ENCODE data around the gene ALG3. TPM values are rescaled to one million over a fixed set of nuclear protein-coding genes. Genes with fewer than 3 reads are reported as not detected.

Gene ALG3
- total RNA-seq, 4 donors from 2014 or later = 38.9 to 79.5 (median 58.7) TPM

DNA sequence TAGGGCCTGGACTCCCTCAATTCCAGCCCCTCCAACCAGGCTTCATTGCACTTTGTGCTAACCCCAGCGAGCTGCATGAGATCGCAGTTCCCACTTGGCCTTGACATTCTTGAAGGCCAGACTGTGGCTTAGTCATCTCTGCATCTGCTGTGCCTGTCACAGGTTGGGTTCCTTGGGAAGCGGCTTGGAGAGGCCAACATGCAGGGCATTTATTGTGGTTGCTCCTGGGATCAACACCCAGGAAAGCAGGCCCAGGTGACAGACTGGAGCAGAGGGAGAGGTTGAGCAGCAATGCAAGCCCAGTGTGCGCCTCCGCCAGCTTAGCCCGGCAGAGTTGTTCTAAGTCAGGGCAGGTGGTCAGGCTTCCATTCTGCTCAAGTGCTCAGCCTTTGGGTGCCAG, 52.2 kb downstream of the ALG3 start:
- no peak overlapping the region for H3K4me3 ChIP-seq
- H3K9me3 ChIP-seq = no peaks in the 10 kb centered on the region
- H3K4me1 ChIP-seq = no peaks in the 10 kb centered on the region
- H3K27ac ChIP-seq = no peak overlapping the region
- peaks cover 2 to 58% (median 27%) of the 10 kb centered on the region in 3 donors for H3K36me3 ChIP-seq
- DNase-seq (ENCODE audit: low spot score in 2 of 2) = no peak
- H3K27me3 ChIP-seq = no peaks in the 10 kb centered on the region
- TF ChIP-seq EP300 (IDR thresholded peaks at IDR 0.05) (no peak), POLR2A (IDR thresholded peaks at IDR 0.05) (no peak)
- TF ChIP-seq, protein P1, sequence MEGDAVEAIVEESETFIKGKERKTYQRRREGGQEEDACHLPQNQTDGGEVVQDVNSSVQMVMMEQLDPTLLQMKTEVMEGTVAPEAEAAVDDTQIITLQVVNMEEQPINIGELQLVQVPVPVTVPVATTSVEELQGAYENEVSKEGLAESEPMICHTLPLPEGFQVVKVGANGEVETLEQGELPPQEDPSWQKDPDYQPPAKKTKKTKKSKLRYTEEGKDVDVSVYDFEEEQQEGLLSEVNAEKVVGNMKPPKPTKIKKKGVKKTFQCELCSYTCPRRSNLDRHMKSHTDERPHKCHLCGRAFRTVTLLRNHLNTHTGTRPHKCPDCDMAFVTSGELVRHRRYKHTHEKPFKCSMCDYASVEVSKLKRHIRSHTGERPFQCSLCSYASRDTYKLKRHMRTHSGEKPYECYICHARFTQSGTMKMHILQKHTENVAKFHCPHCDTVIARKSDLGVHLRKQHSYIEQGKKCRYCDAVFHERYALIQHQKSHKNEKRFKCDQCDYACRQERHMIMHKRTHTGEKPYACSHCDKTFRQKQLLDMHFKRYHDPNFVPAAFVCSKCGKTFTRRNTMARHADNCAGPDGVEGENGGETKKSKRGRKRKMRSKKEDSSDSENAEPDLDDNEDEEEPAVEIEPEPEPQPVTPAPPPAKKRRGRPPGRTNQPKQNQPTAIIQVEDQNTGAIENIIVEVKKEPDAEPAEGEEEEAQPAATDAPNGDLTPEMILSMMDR (IDR thresholded peaks at IDR 0.05) = no peak
- WGBS, 2 donors = 86 to 90% methylated on average over 6 of the region's 6 CpGs

DNA sequence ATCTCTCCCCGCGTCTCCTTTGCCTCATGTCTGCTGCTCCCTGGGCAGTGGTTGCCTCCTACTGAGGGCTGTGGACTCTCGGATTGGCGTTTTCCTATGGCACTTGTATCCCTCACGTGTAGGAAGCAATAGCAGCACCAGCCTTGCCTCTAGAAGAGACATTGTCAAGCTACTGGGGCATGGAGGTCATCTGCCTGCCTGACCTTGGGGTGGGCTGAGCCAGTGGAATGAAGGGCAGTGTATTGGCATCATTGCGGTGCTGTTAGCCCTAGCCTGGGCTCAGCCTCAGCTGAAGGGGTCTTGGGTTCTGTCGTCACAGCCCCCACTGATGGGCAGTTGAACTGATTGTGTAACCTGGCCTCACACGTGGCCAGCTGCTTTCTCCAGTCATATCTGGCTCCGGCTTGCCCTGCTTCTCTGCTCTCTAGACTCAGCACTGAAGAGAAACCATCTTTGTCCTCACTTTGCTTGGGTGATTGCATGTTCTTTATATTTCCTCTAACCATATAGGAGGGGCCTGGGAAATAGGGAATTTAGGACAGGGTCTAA, 54.7 kb downstream of the ALG3 start:
- Histone ChIP-seq H3K27me3 (no peaks in the 10 kb centered on the region), H3K9me3 (no peaks in the 10 kb centered on the region), H3K27ac (no peak overlapping the region), H3K4me1 (peaks cover 0 to 2% (median 0%) of the 10 kb centered on the region in 4 donors), H3K4me3 (no peak overlapping the region), H3K36me3 (peaks cover 4 to 83% (median 39%) of the 10 kb centered on the region in 3 donors)
- no peak for DNase-seq (ENCODE audit: low spot score in 2 of 2)
- TF ChIP-seq, protein P1 (IDR thresholded peaks at IDR 0.05) = no peak
- no peak for TF ChIP-seq POLR2A (IDR thresholded peaks at IDR 0.05)
- no peak for TF ChIP-seq EP300 (IDR thresholded peaks at IDR 0.05)
- 85 to 86% methylated on average over 9 of the region's 9 CpGs for WGBS, 2 donors

DNA sequence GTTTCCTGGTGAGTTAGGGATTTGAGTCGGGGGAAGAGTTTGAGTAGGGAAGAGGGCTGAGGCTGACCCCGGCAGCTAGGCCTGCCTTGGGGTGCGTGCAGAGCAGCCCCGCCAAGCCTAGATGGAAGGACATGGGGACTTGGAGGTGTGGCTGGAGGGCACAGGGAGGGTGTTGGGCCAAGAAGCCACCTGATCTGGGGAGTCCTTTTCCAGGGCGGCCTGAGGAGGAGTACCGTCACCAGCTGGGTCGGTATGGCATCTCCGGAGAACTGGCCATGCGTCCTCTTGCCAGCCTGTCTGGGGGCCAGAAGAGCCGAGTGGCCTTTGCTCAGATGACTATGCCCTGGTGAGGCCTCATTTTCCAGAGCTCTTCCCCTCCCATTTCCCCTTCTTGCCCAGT, 55.9 kb downstream of the ALG3 start:
- Histone ChIP-seq H3K4me3 (no peak overlapping the region), H3K4me1 (peaks cover 0 to 13% (median 0%) of the 10 kb centered on the region in 4 donors), H3K27me3 (no peaks in the 10 kb centered on the region), H3K36me3 (peaks cover 4 to 94% (median 39%) of the 10 kb centered on the region in 3 donors), H3K9me3 (no peaks in the 10 kb centered on the region), H3K27ac (no peak overlapping the region)
- no peak for TF ChIP-seq POLR2A (IDR thresholded peaks at IDR 0.05)
- TF ChIP-seq, protein P1 (IDR thresholded peaks at IDR 0.05) = no peak
- TF ChIP-seq EP300 (IDR thresholded peaks at IDR 0.05) = no peak
- 92 to 93% methylated on average over 10 of the region's 10 CpGs for WGBS, 2 donors
- no peak for DNase-seq (ENCODE audit: low spot score in 2 of 2)

Small RNAs within 50 kb of the gene (small RNA-seq; reads per million reads assigned to genes)
- 0.47 reads per million for gene MIR1224

Other genes starting within 250 kb of the ALG3 start
- gene ABCC5, start 231.1 kb downstream of the ALG3 start, total RNA-seq = 10 to 100 TPM; 34.9 to 61.2 (median 45.0) TPM
- gene HTR3D, start 217.2 kb downstream of the ALG3 start, total RNA-seq = not detected
- not detected for gene HTR3C, start 195.9 kb downstream of the ALG3 start, total RNA-seq
- gene HTR3E, start 151.9 kb downstream of the ALG3 start, total RNA-seq = not detected
- 10 to 100 TPM; 28.8 to 51.0 (median 36.5) TPM for gene EIF2B5, start 113.6 kb downstream of the ALG3 start, total RNA-seq
- 10 to 100 TPM; 45.2 to 86.5 (median 66.1) TPM for gene DVL3, start 93.6 kb downstream of the ALG3 start, total RNA-seq
- gene AP2M1, start 74.1 kb downstream of the ALG3 start, total RNA-seq = 100 to 1,000 TPM; 182 to 212 (median 199) TPM
- 10 to 100 TPM; 51.6 to 96.9 (median 64.0) TPM for gene ABCF3, start 62.8 kb downstream of the ALG3 start, total RNA-seq
- 1 to 10 TPM in 1 of 4 donors, under 1 TPM in 2, not detected in 1; 0.21 to 1.8 (median 0.22) TPM for gene VWA5B2, start 19.4 kb downstream of the ALG3 start, total RNA-seq
- gene EEF1AKMT4, start 710 bp upstream of the ALG3 start, total RNA-seq = 1 to 10 TPM in 3 of 4 donors, under 1 TPM in 1; 0.98 to 4.8 (median 2.5) TPM
- gene CAMK2N2, start 12.6 kb upstream of the ALG3 start, total RNA-seq = not detected
- gene ECE2, start 27.1 kb upstream of the ALG3 start, total RNA-seq = not detected
- 100 to 1,000 TPM; 122 to 226 (median 152) TPM for gene PSMD2, start 50.3 kb upstream of the ALG3 start, total RNA-seq
- gene EIF4G1, start 65.6 kb upstream of the ALG3 start, total RNA-seq = 100 to 1,000 TPM; 173 to 248 (median 192) TPM
- 10 to 100 TPM; 35.0 to 45.3 (median 39.6) TPM for gene FAM131A, start 88.6 kb upstream of the ALG3 start, total RNA-seq
- gene CLCN2, start 112.6 kb upstream of the ALG3 start, total RNA-seq = 10 to 100 TPM; 51.3 to 86.3 (median 54.9) TPM
- gene POLR2H, start 112.7 kb upstream of the ALG3 start, total RNA-seq = 100 to 1,000 TPM in 1 of 4 donors, 10 to 100 TPM in 3; 65.1 to 181 (median 95.3) TPM
- under 1 TPM in 3 of 4 donors, not detected in 1; 0.20 to 0.84 (median 0.44) TPM for gene THPO, start 129.2 kb upstream of the ALG3 start, total RNA-seq
- gene CHRD, start 131.1 kb upstream of the ALG3 start, total RNA-seq = 10 to 100 TPM; 29.1 to 44.6 (median 34.3) TPM

Measured in tibial nerve (tissue), 4 donors.